ENCODE measurements around the gene MYO6.

GRCh38 chr6:75762063-75762462 is 13.0 kb downstream of the MYO6 start:
- no peak for TF ChIP-seq ZNF274 (IDR thresholded peaks at IDR 0.05; ENCODE audit: low read depth, low read length)
- TF ChIP-seq YY1 (IDR thresholded peaks at IDR 0.05; ENCODE audit: insufficient read depth, insufficient read length), result no peak
